Cardiac fibroblast (primary cell): Measurements from ENCODE around the gene NDOR1.

Experiments
- DNase-seq, 2 donors: peaks; one replicate each; pipeline versions ENCODE4 v3.0.0 to v3.0.0-alpha.2; 2010; ENCODE audit warnings: low read depth in 2 of 2
- H3K4me3 ChIP-seq, 2 donors: replicated peaks in 1 of 2; 1 replicate in 1 of 2; 2 replicates in 1 of 2; pipeline ENCODE4 v1.5.1; 2011; ENCODE audit warnings: low read depth in 2 of 2, low read length in 2 of 2, mild to moderate bottlenecking in 2 of 2, moderate library complexity in 1 of 2
- CTCF ChIP-seq: IDR thresholded peaks from one replicate; pipeline ENCODE4 v1.5.1; 2011; ENCODE audit warnings: low read depth, mild to moderate bottlenecking, low read length, inconsistent platforms

The NDOR1 gene

GRCh38 chr9:137229903-137230704 is 24.6 kb downstream of the NDOR1 start:
- no peak overlapping the region for H3K4me3 ChIP-seq
- TF ChIP-seq CTCF, result no peak
- no peak for DNase-seq

GRCh38 chr9:137230705-137231371 is 25.3 kb downstream of the NDOR1 start, which contains the start of gene SLC34A3:
TSS of gene SLC34A3 (plus strand) at chr9:137230901. CDS start at chr9:137231703, 802 bp downstream.
- H3K4me3 ChIP-seq, result no peak within 1 kb of the TSS
- TF ChIP-seq CTCF, result no peak
- no peak for DNase-seq

GRCh38 chr9:137231372-137232039 is 26.0 kb downstream of the NDOR1 start:
- H3K4me3 ChIP-seq, result no peak overlapping the region
- no peak for TF ChIP-seq CTCF
- DNase-seq, result no peak

- no peak for TF ChIP-seq CTCF
- no peak for DNase-seq
- H3K4me3 ChIP-seq, result no peak overlapping the region
These were observed 26.6 kb downstream of the NDOR1 start for GRCh38 chr9:137232101-137232500.

- no peak for DNase-seq
- no peak overlapping the region for H3K4me3 ChIP-seq
- TF ChIP-seq CTCF, result no peak
These were observed 27.0 kb downstream of the NDOR1 start for GRCh38 chr9:137232510-137232909.

DNA sequence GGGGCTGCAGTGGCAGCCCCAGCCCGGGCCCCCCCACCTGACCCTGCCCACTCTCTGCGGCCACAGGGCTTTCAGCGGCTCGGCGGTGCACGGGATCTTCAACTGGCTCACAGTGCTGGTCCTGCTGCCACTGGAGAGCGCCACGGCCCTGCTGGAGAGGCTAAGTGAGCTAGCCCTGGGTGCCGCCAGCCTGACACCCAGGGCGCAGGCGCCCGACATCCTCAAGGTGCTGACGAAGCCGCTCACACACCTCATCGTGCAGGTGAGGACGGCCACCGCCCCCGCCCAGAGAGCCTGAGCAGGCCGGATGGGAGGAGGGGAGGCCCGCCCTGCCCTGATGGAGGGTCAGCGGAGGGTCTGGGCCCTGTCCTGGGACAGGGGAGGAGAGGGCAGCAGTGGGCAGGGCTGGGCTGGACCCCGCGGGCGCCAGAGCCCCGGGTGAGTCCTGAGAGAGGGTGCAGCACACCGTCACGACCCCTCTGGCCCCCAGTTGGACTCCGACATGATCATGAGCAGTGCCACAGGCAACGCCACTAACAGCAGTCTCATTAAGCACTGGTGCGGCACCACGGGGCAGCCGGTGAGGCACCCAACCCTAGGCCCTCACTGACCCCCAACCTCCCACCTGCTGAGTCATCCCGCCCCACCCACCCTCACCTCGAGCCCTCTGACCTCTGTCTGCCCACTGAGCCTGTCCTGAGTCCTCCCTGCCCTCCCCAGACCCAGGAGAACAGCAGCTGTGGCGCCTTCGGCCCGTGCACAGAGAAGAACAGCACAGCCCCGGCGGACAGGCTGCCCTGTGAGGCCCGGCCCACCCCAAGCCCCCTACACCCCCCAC is 27.9 kb downstream of the NDOR1 start:
- no peak overlapping the region for H3K4me3 ChIP-seq
- no peak for TF ChIP-seq CTCF
- DNase-seq, result no peak
